Skeletal muscle tissue (tissue), 4 donors: ENCODE data around the gene PCDHGB3. TPM values are rescaled to one million over a fixed set of nuclear protein-coding genes. Genes with fewer than 3 reads are reported as not detected.
"Not testable (repeated sequence)": the region's sequence is repeated elsewhere in the genome, so short reads cannot be mapped to it uniquely, and the experiment has no call there.

ENCODE experiments used
- H3K27ac ChIP-seq: one replicate; pipeline ENCODE4 v1.7.0; 2013; ENCODE audit warnings: mild to moderate bottlenecking, low read depth, low read length, inconsistent platforms
- H3K27me3 ChIP-seq, 3 donors: one replicate each; pipeline ENCODE4 v1.7.0; 2013; ENCODE audit warnings: low read length in 3 of 3; ENCODE audit not compliant: control insufficient read depth in 3 of 3, insufficient read depth in 3 of 3
- H3K36me3 ChIP-seq, 3 donors: one replicate each; pipeline ENCODE4 v1.7.0; 2013; ENCODE audit warnings: low read length in 3 of 3; ENCODE audit not compliant: control insufficient read depth in 3 of 3, insufficient read depth in 3 of 3
- H3K4me1 ChIP-seq, 3 donors: one replicate each; pipeline ENCODE4 v1.7.0; 2013; ENCODE audit warnings: low read length in 3 of 3, mild to moderate bottlenecking in 3 of 3; ENCODE audit not compliant: control insufficient read depth in 3 of 3, insufficient read depth in 3 of 3
- H3K4me3 ChIP-seq, 3 donors: one replicate each; pipeline ENCODE4 v1.7.0; 2013; ENCODE audit warnings: low read length in 3 of 3
- H3K9ac ChIP-seq, 3 donors: one replicate each; pipeline ENCODE4 v1.7.0; 2013; ENCODE audit warnings: low read length in 3 of 3, mild to moderate bottlenecking in 3 of 3, moderate library complexity in 2 of 3, low read depth in 1 of 3
- H3K9me3 ChIP-seq, 3 donors: one replicate each; pipeline ENCODE4 v1.7.0; 2013; ENCODE audit warnings: low read length in 3 of 3; ENCODE audit not compliant: control insufficient read depth in 3 of 3
- total RNA-seq: library from RNA; depleted of rRNA; stranded (reverse); fragments of >200 nt; gene quantifications from one replicate; pipeline ENCODE4 v1.2.3, GENCODE V29; 2014
- donor health status: Osteomylitis.

PCDHGB3 gene
- total RNA-seq, 1 donor from 2014 or later, result 3.1 TPM

GRCh38 chr5:141415275-141415618 is 45.2 kb downstream of the PCDHGB3 start:
- not testable (repeated sequence) for H3K27ac ChIP-seq, H3K27me3 ChIP-seq, H3K9ac ChIP-seq, H3K4me3 ChIP-seq
- Histone ChIP-seq H3K4me1 (peaks cover 0 to 26% (median 15%) of the 10 kb centered on the region in 3 donors), H3K36me3 (peaks cover under 1 to 19% (median 7%) of the 10 kb centered on the region in 3 donors), H3K9me3 (peaks cover 21 to 24% (median 21%) of the 10 kb centered on the region in 3 donors)

GRCh38 chr5:141417494-141418172 is 47.6 kb downstream of the PCDHGB3 start, which contains the start of gene PCDHGB7:
TSS of gene PCDHGB7 (plus strand) at chr5:141417677. CDS start at chr5:141417860, 183 bp downstream.
- H3K9ac ChIP-seq, result peak within 1 kb of the TSS; percentile 65 to 76 (median 66)
- H3K27me3 ChIP-seq, result not testable (repeated sequence)
- H3K4me3 ChIP-seq, result peak within 1 kb of the TSS; percentile 68 to 76 (median 73)
- H3K4me1 ChIP-seq, result peaks cover 0 to 29% (median 21%) of the 10 kb centered on the region in 3 donors
- H3K9me3 ChIP-seq, result peaks cover 24 to 39% (median 30%) of the 10 kb centered on the region in 3 donors
- peak within 1 kb of the TSS; percentile 62 for H3K27ac ChIP-seq
- H3K36me3 ChIP-seq, result peaks cover 3 to 20% (median 7%) of the 10 kb centered on the region in 3 donors

GRCh38 chr5:141419074-141419880 is 49.2 kb downstream of the PCDHGB3 start:
- H3K36me3 ChIP-seq, result peaks cover 6 to 19% (median 7%) of the 10 kb centered on the region in 3 donors
- no peak overlapping the region for H3K9ac ChIP-seq
- H3K9me3 ChIP-seq, result peaks cover 24 to 43% (median 33%) of the 10 kb centered on the region in 3 donors
- peaks cover 0 to 32% (median 19%) of the 10 kb centered on the region in 3 donors for H3K4me1 ChIP-seq
- H3K27me3 ChIP-seq, result peaks cover 2 to 3% (median 2%) of the 10 kb centered on the region in 3 donors
- peak overlapping the region; percentile 26 to 58 (median 37) for H3K4me3 ChIP-seq
- H3K27ac ChIP-seq, result no peak overlapping the region

GRCh38 chr5:141420855-141421488 is 50.9 kb downstream of the PCDHGB3 start, which contains the start of gene PCDHGA11:
TSS of gene PCDHGA11 (plus strand) at chr5:141421051. CDS start at chr5:141421228, 177 bp downstream.
- Histone ChIP-seq H3K27ac (peak within 1 kb of the TSS; percentile 19), H3K36me3 (peaks cover 5 to 16% (median 6%) of the 10 kb centered on the region in 3 donors), H3K4me1 (peaks cover 0 to 25% (median 19%) of the 10 kb centered on the region in 3 donors), H3K9ac (peak within 1 kb of the TSS in 2 of 3 donors; percentile 50 to 63), H3K4me3 (peak within 1 kb of the TSS; percentile 59 to 71 (median 67)), H3K27me3 (peaks cover 0 to 3% (median 2%) of the 10 kb centered on the region in 3 donors), H3K9me3 (peaks cover 30 to 39% (median 36%) of the 10 kb centered on the region in 3 donors)

- H3K27me3 ChIP-seq, result peaks cover 0 to 3% (median 2%) of the 10 kb centered on the region in 3 donors
- H3K36me3 ChIP-seq, result peaks cover 5 to 18% (median 6%) of the 10 kb centered on the region in 3 donors
- peaks cover 0 to 25% (median 19%) of the 10 kb centered on the region in 3 donors for H3K4me1 ChIP-seq
- H3K9me3 ChIP-seq, result peaks cover 31 to 43% (median 41%) of the 10 kb centered on the region in 3 donors
- peak overlapping the region in 2 of 3 donors; percentile 50 to 63 for H3K9ac ChIP-seq
- peak overlapping the region; percentile 59 to 71 (median 67) for H3K4me3 ChIP-seq
- H3K27ac ChIP-seq, result peak overlapping the region; percentile 19
These were observed 51.4 kb downstream of the PCDHGB3 start for GRCh38 chr5:141421489-141421855.

Other genes with a start within 250 kb of the PCDHGB3 start
- gene PCDHB4, start 248.4 kb upstream of the PCDHGB3 start, total RNA-seq, result 1.6 TPM
- 3.1 TPM for gene PCDHB5, start 235.0 kb upstream of the PCDHGB3 start, total RNA-seq
- 0.52 TPM for gene PCDHB6, start 220.2 kb upstream of the PCDHGB3 start, total RNA-seq
- 2.1 TPM for gene PCDHB7, start 197.6 kb upstream of the PCDHGB3 start, total RNA-seq
- 1.6 TPM for gene PCDHB8, start 192.5 kb upstream of the PCDHGB3 start, total RNA-seq
- gene PCDHB16, start 187.9 kb upstream of the PCDHGB3 start, total RNA-seq, result 1.6 TPM
- 1.0 TPM for gene PCDHB9, start 183.1 kb upstream of the PCDHGB3 start, total RNA-seq
- gene PCDHB10, start 177.9 kb upstream of the PCDHGB3 start, total RNA-seq, result 2.6 TPM
- 4.2 TPM for gene PCDHB11, start 170.6 kb upstream of the PCDHGB3 start, total RNA-seq
- gene PCDHB12, start 161.5 kb upstream of the PCDHGB3 start, total RNA-seq, result 1.6 TPM
- 1.6 TPM for gene PCDHB13, start 156.3 kb upstream of the PCDHGB3 start, total RNA-seq
- gene PCDHB14, start 146.9 kb upstream of the PCDHGB3 start, total RNA-seq, result 4.2 TPM
- 4.2 TPM for gene PCDHB15, start 124.8 kb upstream of the PCDHGB3 start, total RNA-seq
- 0.52 TPM for gene SLC25A2, start 66.2 kb upstream of the PCDHGB3 start, total RNA-seq
- 72.0 TPM for gene TAF7, start 49.5 kb upstream of the PCDHGB3 start, total RNA-seq
- gene PCDHGA1, start 39.7 kb upstream of the PCDHGB3 start, total RNA-seq, result 0.52 TPM
- gene PCDHGA2, start 31.5 kb upstream of the PCDHGB3 start, total RNA-seq, result 1.6 TPM
- 2.1 TPM for gene PCDHGA3, start 26.4 kb upstream of the PCDHGB3 start, total RNA-seq
- 1.6 TPM for gene PCDHGB1, start 20.1 kb upstream of the PCDHGB3 start, total RNA-seq
- 1.0 TPM for gene PCDHGA4, start 15.2 kb upstream of the PCDHGB3 start, total RNA-seq
- gene PCDHGB2, start 10.2 kb upstream of the PCDHGB3 start, total RNA-seq, result 2.1 TPM
- 2.1 TPM for gene PCDHGA5, start 6.1 kb upstream of the PCDHGB3 start, total RNA-seq
- 4.2 TPM for gene PCDHGA6, start 3.6 kb downstream of the PCDHGB3 start, total RNA-seq
- 3.7 TPM for gene PCDHGA7, start 12.5 kb downstream of the PCDHGB3 start, total RNA-seq
- 4.7 TPM for gene PCDHGB4, start 17.5 kb downstream of the PCDHGB3 start, total RNA-seq
- 3.7 TPM for gene PCDHGA8, start 22.4 kb downstream of the PCDHGB3 start, total RNA-seq
- 3.7 TPM for gene PCDHGB5, start 27.7 kb downstream of the PCDHGB3 start, total RNA-seq
- 4.7 TPM for gene PCDHGA9, start 32.5 kb downstream of the PCDHGB3 start, total RNA-seq
- gene PCDHGB6, start 37.8 kb downstream of the PCDHGB3 start, total RNA-seq, result 5.2 TPM
- gene PCDHGA10, start 42.7 kb downstream of the PCDHGB3 start, total RNA-seq, result 4.2 TPM
- gene PCDHGB7, start 47.4 kb downstream of the PCDHGB3 start, total RNA-seq, result 7.3 TPM
- 6.8 TPM for gene PCDHGA11, start 50.8 kb downstream of the PCDHGB3 start, total RNA-seq
- gene PCDHGA12, start 60.3 kb downstream of the PCDHGB3 start, total RNA-seq, result 3.1 TPM
- 38.1 TPM for gene PCDHGC3, start 105.7 kb downstream of the PCDHGB3 start, total RNA-seq
- 3.7 TPM for gene PCDHGC4, start 114.8 kb downstream of the PCDHGB3 start, total RNA-seq
- 2.1 TPM for gene PCDHGC5, start 118.8 kb downstream of the PCDHGB3 start, total RNA-seq
- gene DIAPH1, start 248.8 kb downstream of the PCDHGB3 start, total RNA-seq, result 16.7 TPM